ENCODE results near the gene MORC3.

GRCh38 chr21:36384885-36385232 lies 64.9 kb downstream of the MORC3 start:
- no peak for TF ChIP-seq CTCF (optimal IDR thresholded peaks at IDR 0.05 in 1 of 3, IDR thresholded peaks at IDR 0.05 in 1 of 3, conservative IDR thresholded peaks at IDR 0.05 in 1 of 3; ENCODE audit: extremely low read depth in 1 of 3, insufficient read depth in 2 of 3, low read length in 3 of 3)
- no peak for TF ChIP-seq EZH2 (IDR thresholded peaks at IDR 0.05; ENCODE audit: low read length)

Data from keratinocyte (primary cell).